Measurements from ENCODE around the gene OR14C36.
"Not testable (repeated sequence)": the region's sequence is repeated elsewhere in the genome, so short reads cannot be mapped to it uniquely, and the experiment has no call there.

OR14C36 gene

DNA sequence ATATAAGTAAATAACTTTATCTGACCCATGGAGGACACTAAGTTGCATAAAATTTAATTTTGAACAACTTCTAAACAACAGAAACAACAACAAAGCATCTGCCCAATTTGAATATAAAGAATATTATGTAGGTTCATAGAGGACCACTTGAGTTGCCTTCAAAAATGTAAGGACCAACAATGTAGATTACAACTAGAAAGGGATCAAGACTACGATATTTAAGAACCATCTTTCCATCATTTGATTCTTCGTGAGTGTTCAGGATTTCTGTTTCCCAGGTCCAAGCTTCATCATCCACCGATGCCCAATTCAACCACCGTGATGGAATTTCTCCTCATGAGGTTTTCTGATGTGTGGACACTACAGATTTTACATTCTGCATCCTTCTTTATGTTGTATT, at the start of gene OR14C36:
TSS of gene OR14C36 (plus strand) at position 301 of the 400 bp plus-strand sequence. CDS start at position 301, 0 bp downstream.
- no peak for DNase-seq (ENCODE audit: low read depth)

DNA sequence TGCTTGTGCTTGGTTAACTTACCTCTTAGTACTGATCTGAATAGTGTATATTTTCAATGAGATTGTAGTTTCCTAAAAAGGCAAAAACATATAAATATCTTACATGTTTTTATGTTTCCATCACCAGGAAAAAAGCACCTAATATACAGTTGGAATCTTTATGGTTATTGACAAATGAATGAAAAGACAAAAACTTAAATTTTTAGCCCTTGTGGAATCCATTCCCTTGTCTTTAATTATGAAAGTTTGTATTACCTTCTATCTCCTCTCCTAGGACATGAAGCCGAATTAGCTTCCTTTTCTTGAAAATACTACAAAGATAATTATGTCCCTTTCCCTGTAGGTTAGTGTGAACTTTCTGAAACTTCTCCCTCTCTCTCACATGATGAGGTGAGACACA, 45.3 kb upstream of the OR14C36 start, which contains the start of gene OR2T12:
TSS of gene OR2T12 (minus strand) at position 101 of the 400 bp plus-strand sequence. CDS start 7,846 bp downstream, outside the sequence.
- no peak for DNase-seq (ENCODE audit: low read depth)

DNA sequence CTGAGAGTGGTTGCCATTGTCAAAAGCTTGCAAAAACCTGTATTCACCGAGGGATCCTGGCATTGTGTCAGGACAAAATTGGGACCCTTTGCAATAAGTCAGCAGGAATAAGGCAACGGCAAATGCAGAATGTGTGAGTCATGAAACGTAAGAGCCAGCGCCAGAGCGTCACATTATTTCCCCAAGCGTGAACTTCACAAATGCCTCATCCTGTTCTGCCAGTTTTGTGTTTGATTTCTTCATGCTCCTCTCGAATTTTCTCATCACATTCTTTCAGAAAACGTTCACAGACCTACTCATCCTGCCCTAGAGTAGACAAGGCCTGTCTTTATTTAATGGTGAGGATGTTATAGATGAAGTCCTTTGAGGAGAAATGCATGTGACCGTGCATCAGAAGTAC, 42.9 kb upstream of the OR14C36 start:
- DNase-seq (ENCODE audit: low read depth) = not testable (repeated sequence)

- no peak for DNase-seq (ENCODE audit: low read depth)
Observed at GRCh38 chr1:248306103-248306502, 42.5 kb upstream of the OR14C36 start.

GRCh38 chr1:248306740-248307139, 41.8 kb upstream of the OR14C36 start:
- not testable (repeated sequence) for DNase-seq (ENCODE audit: low read depth)

GRCh38 chr1:248316796-248317195, 31.8 kb upstream of the OR14C36 start:
- DNase-seq (ENCODE audit: low read depth) = no peak

DNA sequence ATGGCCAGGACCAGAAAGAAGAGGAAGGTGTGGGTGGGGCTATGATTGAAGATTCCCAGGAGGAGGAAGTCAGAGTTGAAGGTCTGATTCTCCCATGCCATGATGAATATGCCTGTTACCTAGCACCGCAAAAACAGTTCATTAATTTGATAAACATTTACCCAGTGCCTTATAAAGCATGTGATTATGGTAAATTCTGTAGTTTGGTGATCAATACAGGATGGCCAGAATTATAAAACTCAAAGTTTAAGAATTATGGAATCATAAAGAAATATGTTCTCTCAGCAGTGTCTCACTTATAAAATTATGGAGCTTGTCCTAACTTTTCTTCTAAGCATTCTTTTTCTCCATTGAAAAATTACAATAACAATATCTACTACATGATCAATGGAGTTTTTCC, 24.1 kb upstream of the OR14C36 start, which contains the start of gene OR2M7:
TSS of gene OR2M7 (minus strand) at position 101 of the 400 bp plus-strand sequence. CDS start at position 101, 0 bp downstream.
- no peak for DNase-seq (ENCODE audit: low read depth)

GRCh38 chr1:248343451-248343850, 5.1 kb upstream of the OR14C36 start:
- DNase-seq (ENCODE audit: low read depth) = no peak

DNA sequence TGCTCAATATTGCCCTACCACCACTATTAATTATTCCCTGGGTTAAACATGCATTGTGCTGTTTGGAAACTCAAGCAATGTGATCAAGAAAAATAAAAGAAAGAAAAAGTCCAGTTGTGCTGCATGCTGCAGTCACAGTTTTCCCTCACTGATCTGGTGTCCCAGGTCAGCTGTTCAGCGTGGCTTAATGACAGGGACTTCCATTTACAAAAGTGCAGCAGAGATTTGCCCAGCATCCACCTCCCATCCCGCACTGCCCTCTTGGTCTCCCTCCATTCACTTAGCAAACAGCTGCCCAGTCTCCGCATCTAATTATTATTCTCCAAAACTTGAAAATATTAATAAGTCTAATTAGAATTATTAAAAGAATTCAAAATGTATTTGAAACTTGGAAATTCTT, 10.8 kb downstream of the OR14C36 start:
- no peak for DNase-seq (ENCODE audit: low read depth)

GRCh38 chr1:248361121-248361715, 12.6 kb downstream of the OR14C36 start, which contains the start of gene OR2T4:
Gene OR2T4 (plus strand): TSS chr1:248361665. CDS start chr1:248361665, 0 bp downstream.
- DNase-seq (ENCODE audit: low read depth) = no peak

- DNase-seq (ENCODE audit: low read depth) = no peak
Observed at GRCh38 chr1:248366609-248367008, 18.0 kb downstream of the OR14C36 start.

GRCh38 chr1:248372394-248372793, 23.8 kb downstream of the OR14C36 start:
- no peak for DNase-seq (ENCODE audit: low read depth)

GRCh38 chr1:248373761-248374160, 25.2 kb downstream of the OR14C36 start:
- DNase-seq (ENCODE audit: low read depth) = no peak

GRCh38 chr1:248375446-248375845, 26.9 kb downstream of the OR14C36 start, which contains the start of gene OR2T6:
Gene OR2T6 (plus strand): TSS chr1:248375746. CDS start chr1:248387609, 11,863 bp downstream.
- DNase-seq (ENCODE audit: low read depth) = no peak

GRCh38 chr1:248376916-248377315, 28.3 kb downstream of the OR14C36 start:
- no peak for DNase-seq (ENCODE audit: low read depth)

DNA sequence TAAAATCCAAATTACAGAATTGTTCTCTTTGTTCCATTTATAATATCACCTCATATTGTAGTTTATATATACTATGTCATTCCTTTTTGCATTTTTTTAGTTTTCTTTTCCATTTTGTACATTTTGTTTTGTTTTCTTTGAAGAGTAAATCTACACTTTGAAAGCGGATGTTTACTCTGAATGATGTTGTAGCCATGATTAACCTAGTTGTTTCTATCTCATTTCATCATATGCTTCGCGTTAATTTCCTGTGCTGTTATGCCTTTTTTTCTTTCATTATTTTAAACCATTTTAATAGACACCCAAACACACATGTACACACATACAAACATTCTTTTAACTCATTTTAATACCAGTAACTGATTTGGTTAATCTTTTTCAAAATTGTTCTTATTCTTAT, 32.3 kb downstream of the OR14C36 start:
- no peak for DNase-seq (ENCODE audit: low read depth)

- DNase-seq (ENCODE audit: low read depth) = no peak
Observed at GRCh38 chr1:248388426-248388825, 39.9 kb downstream of the OR14C36 start.

DNA sequence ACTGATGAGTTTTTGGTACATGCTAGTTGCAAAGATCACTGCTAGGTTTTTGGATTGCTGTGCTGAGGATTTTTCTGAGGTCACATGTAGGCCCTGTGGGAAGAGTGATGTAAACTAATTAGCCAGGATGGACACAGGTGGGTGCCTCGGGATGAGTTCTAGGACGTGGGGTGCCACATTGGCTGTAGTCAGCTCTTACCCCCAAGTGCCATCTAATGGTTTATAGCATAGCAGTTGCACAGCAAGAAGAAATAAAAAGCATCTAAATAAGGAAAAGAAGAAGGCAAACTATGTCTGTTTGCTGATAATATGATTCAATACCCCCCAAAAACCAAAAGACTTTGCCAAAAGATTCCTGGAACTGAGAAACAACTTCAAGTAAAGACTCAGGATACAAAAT, 44.5 kb downstream of the OR14C36 start:
- DNase-seq (ENCODE audit: low read depth) = no peak

Measured in non-pigmented ciliary epithelial cell (primary cell).